ENCODE data around the gene RBM15B.

RBM15B gene, protein sequence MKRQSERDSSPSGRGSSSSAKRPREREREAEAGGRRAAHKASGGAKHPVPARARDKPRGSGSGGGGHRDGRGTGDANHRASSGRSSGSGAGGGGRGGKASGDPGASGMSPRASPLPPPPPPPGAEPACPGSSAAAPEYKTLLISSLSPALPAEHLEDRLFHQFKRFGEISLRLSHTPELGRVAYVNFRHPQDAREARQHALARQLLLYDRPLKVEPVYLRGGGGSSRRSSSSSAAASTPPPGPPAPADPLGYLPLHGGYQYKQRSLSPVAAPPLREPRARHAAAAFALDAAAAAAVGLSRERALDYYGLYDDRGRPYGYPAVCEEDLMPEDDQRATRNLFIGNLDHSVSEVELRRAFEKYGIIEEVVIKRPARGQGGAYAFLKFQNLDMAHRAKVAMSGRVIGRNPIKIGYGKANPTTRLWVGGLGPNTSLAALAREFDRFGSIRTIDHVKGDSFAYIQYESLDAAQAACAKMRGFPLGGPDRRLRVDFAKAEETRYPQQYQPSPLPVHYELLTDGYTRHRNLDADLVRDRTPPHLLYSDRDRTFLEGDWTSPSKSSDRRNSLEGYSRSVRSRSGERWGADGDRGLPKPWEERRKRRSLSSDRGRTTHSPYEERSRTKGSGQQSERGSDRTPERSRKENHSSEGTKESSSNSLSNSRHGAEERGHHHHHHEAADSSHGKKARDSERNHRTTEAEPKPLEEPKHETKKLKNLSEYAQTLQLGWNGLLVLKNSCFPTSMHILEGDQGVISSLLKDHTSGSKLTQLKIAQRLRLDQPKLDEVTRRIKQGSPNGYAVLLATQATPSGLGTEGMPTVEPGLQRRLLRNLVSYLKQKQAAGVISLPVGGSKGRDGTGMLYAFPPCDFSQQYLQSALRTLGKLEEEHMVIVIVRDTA

DNA sequence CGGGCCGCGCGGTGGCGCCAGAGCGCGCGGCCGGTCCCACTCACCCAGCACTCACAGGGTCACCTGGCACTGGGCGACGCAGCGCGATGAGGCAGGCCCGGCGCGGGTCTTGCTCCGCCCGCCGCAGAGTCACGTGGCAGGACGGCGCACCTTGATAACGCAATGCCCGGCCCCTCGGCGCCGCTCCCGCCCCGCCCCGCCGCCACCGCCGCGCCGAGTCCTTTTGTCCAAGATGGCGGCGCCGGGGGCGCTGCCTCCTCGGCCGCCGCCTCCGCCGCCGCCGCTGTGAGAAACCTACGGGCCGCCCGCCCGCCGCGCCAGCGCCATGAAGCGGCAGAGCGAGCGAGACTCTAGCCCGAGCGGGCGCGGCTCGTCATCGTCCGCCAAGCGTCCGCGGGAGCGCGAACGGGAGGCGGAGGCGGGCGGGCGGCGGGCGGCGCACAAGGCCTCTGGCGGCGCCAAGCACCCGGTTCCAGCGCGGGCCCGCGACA is at the start of gene RBM15B:
Gene RBM15B, plus strand, starts transcription at position 211 of the 491 bp plus-strand sequence. Its CDS starts 115 bp downstream, at position 326.
- TF ChIP-seq, protein P1, sequence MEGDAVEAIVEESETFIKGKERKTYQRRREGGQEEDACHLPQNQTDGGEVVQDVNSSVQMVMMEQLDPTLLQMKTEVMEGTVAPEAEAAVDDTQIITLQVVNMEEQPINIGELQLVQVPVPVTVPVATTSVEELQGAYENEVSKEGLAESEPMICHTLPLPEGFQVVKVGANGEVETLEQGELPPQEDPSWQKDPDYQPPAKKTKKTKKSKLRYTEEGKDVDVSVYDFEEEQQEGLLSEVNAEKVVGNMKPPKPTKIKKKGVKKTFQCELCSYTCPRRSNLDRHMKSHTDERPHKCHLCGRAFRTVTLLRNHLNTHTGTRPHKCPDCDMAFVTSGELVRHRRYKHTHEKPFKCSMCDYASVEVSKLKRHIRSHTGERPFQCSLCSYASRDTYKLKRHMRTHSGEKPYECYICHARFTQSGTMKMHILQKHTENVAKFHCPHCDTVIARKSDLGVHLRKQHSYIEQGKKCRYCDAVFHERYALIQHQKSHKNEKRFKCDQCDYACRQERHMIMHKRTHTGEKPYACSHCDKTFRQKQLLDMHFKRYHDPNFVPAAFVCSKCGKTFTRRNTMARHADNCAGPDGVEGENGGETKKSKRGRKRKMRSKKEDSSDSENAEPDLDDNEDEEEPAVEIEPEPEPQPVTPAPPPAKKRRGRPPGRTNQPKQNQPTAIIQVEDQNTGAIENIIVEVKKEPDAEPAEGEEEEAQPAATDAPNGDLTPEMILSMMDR (IDR thresholded peaks at IDR 0.05; ENCODE audit: low read depth, low read length, missing control alignments): no peak
- Histone ChIP-seq H3K27ac (peak within 1 kb of the TSS; percentile 91), H3K27me3 (replicated peaks) (no peaks in the 10 kb centered on the region), H3K36me3 (replicated peaks) (peaks cover 51% of the 10 kb centered on the region), H3K4me3 (ENCODE audit: low read depth, low read length) (peak within 1 kb of the TSS; percentile 71)
- in situ Hi-C loops (cut with HindIII; ENCODE audit: low pct_ligation_motif_present, low sequenced_read_pairs): no loop called here
- DNase-seq: peak; percentile 96

DNA sequence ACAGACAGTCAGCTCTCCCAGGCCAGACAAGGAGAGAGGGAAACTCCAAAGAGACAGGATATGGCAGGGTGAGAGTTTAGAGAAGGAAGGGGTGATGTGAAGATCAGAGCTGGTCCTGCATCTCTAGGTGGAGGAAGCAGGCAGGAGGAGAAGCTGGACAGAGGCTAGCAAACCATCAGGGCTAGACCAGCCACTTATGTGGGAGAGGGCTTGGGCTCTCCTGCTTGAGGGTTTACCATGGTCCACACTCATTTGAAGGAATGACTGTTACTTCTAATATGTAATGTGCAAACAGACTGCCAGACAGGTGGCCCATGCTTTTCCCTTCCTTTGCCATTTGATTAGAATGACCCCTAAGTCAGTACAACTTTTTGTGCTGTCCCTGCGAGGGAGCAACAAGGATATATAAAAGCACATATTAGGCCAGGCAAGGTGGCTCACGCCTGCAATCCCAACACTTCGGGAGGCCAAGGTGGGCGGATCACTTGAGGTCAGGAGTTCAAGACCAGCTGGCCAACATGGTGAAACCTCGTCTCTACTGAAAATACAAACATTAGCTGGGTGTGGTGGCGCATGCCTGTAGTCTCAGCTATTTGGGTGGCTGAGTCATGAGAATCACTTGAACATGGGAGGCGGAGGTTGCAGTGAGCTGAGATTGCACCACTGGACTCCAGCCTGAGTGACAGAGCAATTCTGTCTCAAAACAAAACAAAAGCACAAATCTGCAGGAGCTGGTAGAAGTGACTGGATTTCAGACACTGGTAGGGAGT is 47.0 kb upstream of the RBM15B start:
- Histone ChIP-seq H3K27ac (no peak overlapping the region), H3K27me3 (replicated peaks) (no peaks in the 10 kb centered on the region), H3K4me3 (ENCODE audit: low read depth, low read length) (no peak overlapping the region), H3K36me3 (replicated peaks) (no peaks in the 10 kb centered on the region)
- TF ChIP-seq, protein P1 (IDR thresholded peaks at IDR 0.05; ENCODE audit: low read depth, low read length, missing control alignments): no peak
- in situ Hi-C loops (cut with HindIII; ENCODE audit: low pct_ligation_motif_present, low sequenced_read_pairs): no loop called here
- DNase-seq: peak; percentile 92

GRCh38 chr3:51350751-51351150 is 40.3 kb upstream of the RBM15B start:
- in situ Hi-C loops (cut with HindIII; ENCODE audit: low pct_ligation_motif_present, low sequenced_read_pairs): loop anchor here (25.0 kb wide), 1 partner anchor 238 kb away; no protein-coding TSS in a partner anchor
- TF ChIP-seq, protein P1 (IDR thresholded peaks at IDR 0.05; ENCODE audit: low read depth, low read length, missing control alignments): no peak
- no peak for DNase-seq
- H3K27me3 ChIP-seq (replicated peaks): no peaks in the 10 kb centered on the region
- no peak overlapping the region for H3K27ac ChIP-seq
- no peaks in the 10 kb centered on the region for H3K36me3 ChIP-seq (replicated peaks)
- H3K4me3 ChIP-seq (ENCODE audit: low read depth, low read length): no peak overlapping the region

- no peak for DNase-seq
- in situ Hi-C loops (cut with HindIII; ENCODE audit: low pct_ligation_motif_present, low sequenced_read_pairs): loop anchor here (25.0 kb wide), 1 partner anchor 241 kb away; no protein-coding TSS in a partner anchor
- TF ChIP-seq, protein P1 (IDR thresholded peaks at IDR 0.05; ENCODE audit: low read depth, low read length, missing control alignments): no peak
- no peaks in the 10 kb centered on the region for H3K36me3 ChIP-seq (replicated peaks)
- H3K27ac ChIP-seq: no peak overlapping the region
- no peak overlapping the region for H3K4me3 ChIP-seq (ENCODE audit: low read depth, low read length)
- H3K27me3 ChIP-seq (replicated peaks): no peaks in the 10 kb centered on the region
Observed at GRCh38 chr3:51353131-51353530, 38.0 kb upstream of the RBM15B start.

DNA sequence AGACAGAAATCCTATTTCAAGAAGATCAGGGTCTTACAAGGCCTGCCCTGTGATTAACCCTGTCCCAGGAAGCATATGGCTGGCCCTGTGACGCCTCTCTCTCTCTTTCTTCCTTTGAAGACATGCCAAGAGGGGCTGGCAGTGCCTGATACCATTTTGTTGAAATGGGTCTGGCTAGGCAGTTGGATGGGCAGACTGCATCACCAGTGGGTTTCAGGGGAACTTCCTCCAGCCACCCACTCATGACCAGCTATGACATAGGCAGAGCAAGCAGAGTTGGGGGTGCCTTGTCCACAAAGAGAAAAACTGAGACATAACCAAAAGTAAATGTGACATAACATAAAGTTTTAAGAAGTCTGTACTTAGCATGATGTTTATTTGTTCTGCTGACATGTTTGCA is 37.4 kb upstream of the RBM15B start:
- Histone ChIP-seq H3K4me3 (ENCODE audit: low read depth, low read length) (no peak overlapping the region), H3K27ac (no peak overlapping the region), H3K27me3 (replicated peaks) (no peaks in the 10 kb centered on the region), H3K36me3 (replicated peaks) (no peaks in the 10 kb centered on the region)
- DNase-seq: no peak
- TF ChIP-seq, protein P1 (IDR thresholded peaks at IDR 0.05; ENCODE audit: low read depth, low read length, missing control alignments): no peak
- in situ Hi-C loops (cut with HindIII; ENCODE audit: low pct_ligation_motif_present, low sequenced_read_pairs): loop anchor here (25.0 kb wide), 1 partner anchor 241 kb away; no protein-coding TSS in a partner anchor
